SK-N-SH treated with all-trans-retinoic acid at 6 μM for 48 hours (cell line): Measurements from ENCODE around the gene TRAF6.

Experiments used
- CREB5 ChIP-seq: fragments of 250-450 bp; sonication (Bioruptor Pico); IDR thresholded peaks from 2 replicates; pipeline ENCODE4 v1.5.1; 2020; ENCODE audit warnings: low read depth, mild to moderate bottlenecking, moderate library complexity
- CSDC2 ChIP-seq: fragments of 250-450 bp; sonication (Bioruptor Pico); IDR thresholded peaks from 2 replicates; pipeline ENCODE4 v1.5.0; 2020; ENCODE audit warnings: mild to moderate bottlenecking, moderate library complexity
- CSRNP3 ChIP-seq: fragments of 250-450 bp; sonication (Bioruptor Pico); IDR thresholded peaks from 2 replicates; pipeline ENCODE4 v1.5.1; 2021; ENCODE audit warnings: mild to moderate bottlenecking, moderate library complexity
- ESRRG ChIP-seq: fragments of 250-450 bp; sonication (Bioruptor Pico); IDR thresholded peaks from 2 replicates; pipeline ENCODE4 v1.6.1; 2021; ENCODE audit warnings: mild to moderate bottlenecking
- GLIS3 ChIP-seq: fragments of 250-450 bp; sonication (Bioruptor Pico); IDR thresholded peaks from 2 replicates; pipeline ENCODE4 v1.5.0; 2020; ENCODE audit warnings: mild to moderate bottlenecking, moderate library complexity
- ISL1 ChIP-seq: fragments of 250-450 bp; sonication (Bioruptor Pico); IDR thresholded peaks from 2 replicates; pipeline ENCODE4 v2.1.2; 2022; ENCODE audit warnings: mild to moderate bottlenecking, moderate library complexity
- PATZ1 ChIP-seq: fragments of 250-450 bp; sonication (Bioruptor Pico); IDR thresholded peaks from 2 replicates; pipeline ENCODE4 v1.8.0; 2020; ENCODE audit warnings: mild to moderate bottlenecking, moderate library complexity, borderline replicate concordance
- RARB ChIP-seq: fragments of 250-450 bp; sonication (Bioruptor Pico); IDR thresholded peaks from 2 replicates; pipeline ENCODE4 v1.8.0; 2021; ENCODE audit warnings: mild to moderate bottlenecking, moderate library complexity
- TOX ChIP-seq: fragments of 250-450 bp; sonication (Bioruptor Pico); IDR thresholded peaks from 2 replicates; pipeline ENCODE4 v1.8.0; 2021; ENCODE audit warnings: mild to moderate bottlenecking, moderate library complexity, borderline replicate concordance
- TSHZ2 ChIP-seq: fragments of 250-450 bp; sonication (Bioruptor Pico); IDR thresholded peaks from 2 replicates; pipeline ENCODE4 v1.5.0; 2020; ENCODE audit warnings: mild to moderate bottlenecking, moderate library complexity
- ZFP3 ChIP-seq: fragments of 250-450 bp; sonication (Bioruptor Pico); IDR thresholded peaks from 2 replicates; pipeline ENCODE4 v1.5.0; 2020; ENCODE audit warnings: mild to moderate bottlenecking, moderate library complexity
- ZNF70 ChIP-seq: fragments of 450-650 bp; formaldehyde crosslinking; IDR thresholded peaks from 2 replicates; pipeline ENCODE4 v1.5.0; 2020; ENCODE audit warnings: mild to moderate bottlenecking, moderate library complexity

GRCh38 chr11:36475192-36475591 is 34.9 kb downstream of the TRAF6 start:
- TF ChIP-seq ESRRG (CRISPR knock-in tag) (no peak), PATZ1 (CRISPR knock-in tag) (no peak), ZNF70 (CRISPR knock-in tag) (no peak), CSDC2 (CRISPR knock-in tag) (no peak), ZFP3 (no peak), CREB5 (CRISPR knock-in tag) (no peak), CSRNP3 (no peak), ISL1 (CRISPR knock-in tag) (no peak), GLIS3 (CRISPR knock-in tag) (no peak), TOX (CRISPR knock-in tag) (no peak), TSHZ2 (CRISPR knock-in tag) (no peak), RARB (CRISPR knock-in tag) (no peak)
